Right forelimb (tissue), 1 donor: Measurements from ENCODE around the gene CDC25C.
"Not testable (repeated sequence)": the region's sequence is repeated elsewhere in the genome, so short reads cannot be mapped to it uniquely, and the experiment has no call there.

ENCODE experiments used
- DNase-seq: peaks from one replicate; pipeline ENCODE4 v3.0.0-alpha.2; 2018

CDC25C gene

GRCh38 chr5:138274189-138274853 lies 57.3 kb downstream of the CDC25C start, which contains the start of gene GFRA3:
TSS of gene GFRA3 (minus strand) at chr5:138274621. CDS start at chr5:138274424, 197 bp downstream.
- DNase-seq, result no peak

- DNase-seq, result no peak
These were observed 57.8 kb downstream of the CDC25C start for GRCh38 chr5:138273834-138274188.

- no peak for DNase-seq
These were observed 58.9 kb downstream of the CDC25C start for GRCh38 chr5:138272681-138273080.

GRCh38 chr5:138271281-138271680 lies 60.3 kb downstream of the CDC25C start:
- no peak for DNase-seq

DNA sequence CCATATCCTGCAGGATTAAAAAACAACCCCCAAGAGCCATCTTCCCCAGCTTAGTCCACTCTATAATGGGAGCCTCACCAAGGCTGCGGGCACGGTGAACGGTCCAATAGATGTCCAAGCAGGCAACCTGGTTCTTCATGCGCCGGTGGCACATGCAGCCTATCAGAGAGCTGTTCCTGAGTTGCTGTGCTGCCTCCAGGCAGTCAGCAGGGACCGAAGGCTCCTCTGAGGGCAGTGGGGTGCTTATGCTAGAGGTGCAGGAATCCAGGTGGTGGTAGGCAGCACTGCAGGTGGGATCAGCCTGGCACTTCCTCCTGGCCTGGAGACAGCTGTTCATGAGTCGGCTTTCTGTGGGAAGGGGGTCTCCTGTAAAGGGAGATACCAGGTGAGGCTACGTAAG lies 67.4 kb downstream of the CDC25C start:
- DNase-seq, result no peak

DNA sequence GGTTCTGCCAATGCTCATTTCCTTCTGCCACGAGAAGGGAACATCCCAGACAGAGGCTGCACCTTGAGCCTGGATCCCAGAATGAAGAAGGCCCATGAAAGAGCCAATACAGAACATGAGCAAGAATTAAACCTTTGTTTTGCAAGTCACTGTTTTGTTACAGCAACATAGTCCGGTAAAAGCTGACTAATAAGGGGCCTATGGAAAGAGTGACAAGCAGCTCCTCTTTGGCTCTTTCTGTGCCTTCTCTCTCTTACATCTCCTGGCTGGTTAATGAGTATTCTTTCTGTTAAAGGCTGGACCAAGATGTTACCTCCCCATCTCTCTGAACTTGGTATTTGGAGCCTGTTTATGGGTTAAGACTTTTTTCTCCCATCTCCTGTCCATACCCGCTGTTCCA lies 68.0 kb downstream of the CDC25C start:
- no peak for DNase-seq

DNA sequence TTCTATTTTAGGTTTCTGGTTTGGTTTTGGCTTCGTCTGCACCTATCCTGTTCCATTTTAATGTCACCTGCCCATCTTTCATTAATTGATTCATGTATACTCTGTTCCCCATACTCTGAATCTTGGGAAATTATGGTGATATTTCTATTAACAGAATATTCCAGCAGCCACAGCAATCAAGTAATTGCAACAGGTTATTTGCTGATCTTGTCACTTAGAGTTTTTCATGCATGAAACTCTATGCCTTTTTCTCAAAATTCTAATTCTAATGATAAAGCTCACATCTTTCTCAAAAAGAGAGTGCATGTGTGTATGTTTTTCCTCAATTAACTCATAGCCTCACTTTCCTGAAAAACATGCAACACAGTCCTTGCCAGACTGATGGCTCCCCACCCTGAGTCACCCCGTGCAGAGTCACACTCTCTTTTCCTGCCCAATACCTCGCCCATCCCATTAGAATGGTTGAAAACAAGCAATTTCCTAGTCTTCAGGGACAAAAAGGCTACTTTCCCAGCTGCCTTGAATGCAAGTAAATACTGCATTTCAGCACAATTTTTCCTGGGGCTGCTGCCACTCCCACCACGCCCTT lies 72.8 kb downstream of the CDC25C start:
- DNase-seq, result no peak

DNA sequence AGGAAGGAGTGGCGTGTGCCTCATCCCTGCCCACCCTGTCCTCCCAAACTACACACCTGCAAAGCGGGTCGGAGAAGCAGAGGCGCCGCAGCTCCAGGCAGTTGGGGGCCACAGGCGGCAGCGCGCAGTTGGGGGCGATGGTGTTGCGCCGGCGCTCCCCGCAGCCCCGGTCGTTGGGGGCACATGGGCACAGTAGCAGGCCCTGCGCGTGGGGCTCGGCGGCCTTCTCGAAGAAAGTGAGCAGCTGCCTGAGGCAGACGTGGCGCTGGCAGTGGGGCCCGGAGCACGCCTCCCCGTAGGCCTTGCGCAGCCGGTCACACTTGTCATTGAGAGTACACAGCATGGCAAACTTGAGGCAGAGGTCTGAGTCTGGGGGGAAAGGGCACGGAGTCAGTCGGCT lies 74.0 kb downstream of the CDC25C start:
- DNase-seq, result no peak

- no peak for DNase-seq
These were observed 78.7 kb downstream of the CDC25C start for GRCh38 chr5:138252944-138253343.

- DNase-seq, result not testable (repeated sequence)
These were observed 83.8 kb downstream of the CDC25C start for GRCh38 chr5:138247800-138248199.

DNA sequence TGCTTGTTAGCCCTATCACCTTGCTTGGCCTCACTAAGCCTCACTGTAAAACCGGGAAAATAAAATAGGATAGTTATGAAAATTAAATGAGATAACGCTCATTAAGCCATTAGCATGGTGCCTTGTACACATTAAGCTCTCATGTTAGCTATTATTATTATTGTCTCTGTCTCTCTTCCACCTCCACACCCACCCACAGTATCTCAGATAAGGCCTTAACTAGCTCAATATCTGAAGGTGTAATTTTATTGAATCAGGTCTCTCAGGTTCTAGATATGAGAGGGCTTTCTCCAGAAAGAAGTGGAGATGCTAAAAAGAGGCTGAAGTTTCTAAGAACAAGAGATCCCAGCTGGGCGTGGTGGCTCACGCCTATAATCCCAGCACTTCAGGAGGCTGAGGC lies 84.8 kb downstream of the CDC25C start:
- no peak for DNase-seq

DNA sequence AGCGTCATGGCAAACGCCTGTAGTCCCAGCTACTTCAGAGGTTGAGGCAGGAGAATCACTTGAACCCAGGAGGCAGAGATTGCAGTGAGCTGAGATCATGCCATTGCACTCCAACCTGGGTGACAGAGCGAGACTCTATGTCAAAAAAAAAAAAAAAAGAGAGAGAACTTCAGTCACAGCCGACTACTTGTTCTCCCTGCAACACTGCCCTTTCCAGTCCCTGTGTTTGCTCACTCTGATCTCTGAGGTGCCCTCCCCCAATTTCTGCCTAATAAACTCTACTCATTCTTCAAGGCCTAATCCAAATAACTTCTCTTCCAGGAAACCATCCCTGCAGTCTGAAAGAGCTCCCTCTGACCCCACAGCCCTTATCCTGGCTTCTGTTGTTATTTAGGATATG lies 85.3 kb downstream of the CDC25C start:
- no peak for DNase-seq

GRCh38 chr5:138245717-138246116 lies 85.9 kb downstream of the CDC25C start:
- DNase-seq, result no peak

- no peak for DNase-seq
These were observed 87.8 kb downstream of the CDC25C start for GRCh38 chr5:138243794-138244193.

- DNase-seq, result peak; percentile 65
These were observed 89.7 kb downstream of the CDC25C start for GRCh38 chr5:138241688-138242571.

DNA sequence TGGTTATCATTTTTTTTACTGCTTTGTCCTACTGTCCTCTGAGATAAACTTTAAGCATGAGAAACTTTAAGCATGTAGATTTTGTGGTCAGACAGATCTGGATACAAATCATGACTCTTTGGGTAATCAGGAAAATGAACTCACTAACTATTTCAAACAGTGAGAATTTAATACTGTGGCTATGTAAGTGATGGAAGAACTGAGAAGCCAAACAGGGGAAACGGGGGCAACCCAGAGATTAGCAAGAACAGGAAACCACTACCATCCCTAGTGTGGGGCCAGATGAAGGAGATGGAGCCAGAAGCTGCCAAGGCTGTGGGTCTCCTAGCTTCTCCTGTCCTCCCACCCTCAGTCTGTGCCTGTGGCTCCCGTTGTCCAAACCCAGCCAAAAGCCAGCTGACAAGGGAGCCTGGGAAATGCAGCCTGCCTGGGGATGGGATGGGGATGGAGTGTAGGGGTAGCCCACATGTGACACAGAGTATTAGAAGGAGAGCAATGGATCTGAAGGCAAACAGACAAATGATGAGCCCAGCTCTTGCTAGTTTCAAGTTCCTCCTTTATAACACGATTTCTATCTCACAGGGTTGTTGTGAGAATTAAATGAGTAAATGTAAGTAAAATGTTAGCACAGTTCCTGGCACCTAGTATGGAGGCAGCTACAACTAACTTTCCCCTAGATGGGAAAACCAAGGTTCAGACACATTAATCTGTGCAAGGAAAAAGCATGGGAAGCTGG lies 90.8 kb downstream of the CDC25C start:
- no peak for DNase-seq

DNA sequence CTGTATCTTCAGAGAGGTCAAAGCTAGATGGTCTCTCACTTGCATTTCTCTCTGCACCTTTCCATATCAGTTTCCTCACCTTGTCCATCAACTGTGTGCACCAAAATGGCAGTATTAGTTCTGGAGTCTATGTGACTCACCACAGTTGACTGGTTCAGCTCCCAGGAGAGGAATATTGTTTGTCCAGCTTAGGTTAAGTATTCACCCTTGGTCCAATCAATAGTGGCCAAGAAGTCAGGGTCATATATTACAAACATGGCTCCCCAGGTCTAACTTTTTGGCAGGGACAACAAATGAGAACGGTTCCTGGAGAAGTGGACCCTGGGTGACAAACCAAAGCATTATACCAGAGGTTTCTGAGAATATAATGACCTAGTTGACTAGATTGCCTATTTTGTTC lies 93.6 kb downstream of the CDC25C start:
- DNase-seq, result no peak
